Calu3 (cell line): ENCODE results near the gene SLIT3. TPM values are rescaled to one million over a fixed set of nuclear protein-coding genes. Genes with fewer than 3 reads are reported as not detected.

Experiments used
- BruUV-seq: library from RNA; stranded (reverse); fragments of 400-500 nt; replicated peaks from 2 replicates; lab custom pipeline; 2021; lab: Mats Ljungman, UMichigan
- CTCF ChIA-PET: fragments of 300-600 bp; sonication (Branson Sonifier 250); formaldehyde crosslinking; loops from one replicate; lab custom pipeline; 2022; ENCODE audit warnings: antibody characterized with exemption; lab: Charles Lee
- DNase-seq: peaks from one replicate; pipeline ENCODE4 v3.0.0; 2022
- H3K27ac Mint-ChIP-seq: one replicate; pipeline ENCODE4 v1.8.0; 2022; ENCODE audit warnings: mixed read lengths; ENCODE audit not compliant: unreplicated experiment
- H3K27me3 Mint-ChIP-seq: one replicate; pipeline ENCODE4 v1.8.0; 2022; ENCODE audit warnings: mixed read lengths; ENCODE audit not compliant: unreplicated experiment
- H3K36me3 Mint-ChIP-seq: one replicate; pipeline ENCODE4 v1.8.0; 2022; ENCODE audit warnings: mild to moderate bottlenecking, moderate library complexity, mixed read lengths; ENCODE audit not compliant: insufficient read depth, unreplicated experiment
- H3K4me1 Mint-ChIP-seq: one replicate; pipeline ENCODE4 v1.8.0; 2022; ENCODE audit warnings: mild to moderate bottlenecking, low read depth, mixed read lengths; ENCODE audit not compliant: unreplicated experiment
- H3K4me3 Mint-ChIP-seq: one replicate; pipeline ENCODE4 v1.8.0; 2022; ENCODE audit warnings: mild to moderate bottlenecking, low read depth, moderate library complexity, mixed read lengths; ENCODE audit not compliant: unreplicated experiment
- H3K9me3 Mint-ChIP-seq: one replicate; pipeline ENCODE4 v1.8.0; 2022; ENCODE audit warnings: low read depth, mixed read lengths; ENCODE audit not compliant: unreplicated experiment
- intact Hi-C: fragments of 100-400 bp; cut with micrococcal nuclease; formaldehyde crosslinking; loops from one replicate; pipeline ENCODE4 v1.10.0; 2022; ENCODE audit not compliant: unreplicated experiment
- total RNA-seq: library from RNA; stranded (reverse); gene quantifications from 2 replicates; pipeline ENCODE4 v1.2.3, GENCODE V29; 2022
- TF ChIP-seq, protein P1 (sequence below): fragments of 200-600 bp; IDR thresholded peaks from one replicate; pipeline ENCODE4 v1.8.0; 2022; ENCODE audit warnings: antibody characterized with exemption; ENCODE audit not compliant: unreplicated experiment

Gene SLIT3
- total RNA-seq, 1 experiment from 2014 or later = not detected

DNA sequence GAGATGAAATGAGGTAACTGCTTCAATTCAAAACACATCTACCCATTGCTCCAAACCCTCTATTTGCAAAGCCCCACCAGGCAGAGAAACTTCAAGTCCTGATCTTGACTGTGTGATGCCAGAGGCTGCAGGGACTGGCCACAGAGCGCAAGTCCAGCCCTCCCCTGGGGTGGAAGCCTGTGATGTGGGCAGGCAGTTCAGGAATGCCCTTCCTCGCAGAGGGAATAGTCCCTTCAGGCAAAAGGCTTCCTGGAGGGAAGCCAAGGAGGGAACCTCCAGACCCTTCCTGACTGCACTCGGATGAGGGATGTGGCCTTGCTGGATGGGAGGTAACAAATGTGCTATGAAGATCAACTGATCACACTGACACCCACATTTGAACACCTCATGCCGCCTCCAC lies 131.2 kb downstream of the SLIT3 start:
- no TSS peak for BruUV-seq
- H3K27ac Mint-ChIP-seq = no peak overlapping the region

DNA sequence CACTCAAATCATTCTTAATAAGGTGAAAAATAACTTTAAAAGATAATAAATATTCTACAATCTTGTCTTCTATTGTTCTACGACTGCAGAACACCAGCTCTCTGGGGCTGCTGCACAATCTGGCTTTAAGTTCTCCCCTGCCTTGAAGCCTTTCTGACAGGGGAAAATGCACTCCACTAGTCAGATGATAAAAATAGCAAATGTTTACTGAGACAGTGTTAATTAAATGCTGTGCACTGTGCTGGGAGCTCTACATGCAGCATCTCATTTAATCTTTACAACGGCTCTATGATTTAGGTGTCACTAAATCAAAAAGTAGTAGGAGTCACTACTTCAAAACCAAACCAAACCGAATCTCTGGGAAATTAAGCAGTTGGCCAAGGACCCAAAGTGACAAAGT lies 132.7 kb downstream of the SLIT3 start:
- DNase-seq = no peak
- no TSS peak for BruUV-seq
- intact Hi-C loops = no loop called here
- Mint-ChIP-seq H3K27me3 (no peaks in the 10 kb centered on the region), H3K4me1 (no peaks in the 10 kb centered on the region), H3K4me3 (no peak overlapping the region), H3K36me3 (no peaks in the 10 kb centered on the region), H3K9me3 (peaks cover 5% of the 10 kb centered on the region), H3K27ac (no peak overlapping the region)
- TF ChIP-seq, protein P1, sequence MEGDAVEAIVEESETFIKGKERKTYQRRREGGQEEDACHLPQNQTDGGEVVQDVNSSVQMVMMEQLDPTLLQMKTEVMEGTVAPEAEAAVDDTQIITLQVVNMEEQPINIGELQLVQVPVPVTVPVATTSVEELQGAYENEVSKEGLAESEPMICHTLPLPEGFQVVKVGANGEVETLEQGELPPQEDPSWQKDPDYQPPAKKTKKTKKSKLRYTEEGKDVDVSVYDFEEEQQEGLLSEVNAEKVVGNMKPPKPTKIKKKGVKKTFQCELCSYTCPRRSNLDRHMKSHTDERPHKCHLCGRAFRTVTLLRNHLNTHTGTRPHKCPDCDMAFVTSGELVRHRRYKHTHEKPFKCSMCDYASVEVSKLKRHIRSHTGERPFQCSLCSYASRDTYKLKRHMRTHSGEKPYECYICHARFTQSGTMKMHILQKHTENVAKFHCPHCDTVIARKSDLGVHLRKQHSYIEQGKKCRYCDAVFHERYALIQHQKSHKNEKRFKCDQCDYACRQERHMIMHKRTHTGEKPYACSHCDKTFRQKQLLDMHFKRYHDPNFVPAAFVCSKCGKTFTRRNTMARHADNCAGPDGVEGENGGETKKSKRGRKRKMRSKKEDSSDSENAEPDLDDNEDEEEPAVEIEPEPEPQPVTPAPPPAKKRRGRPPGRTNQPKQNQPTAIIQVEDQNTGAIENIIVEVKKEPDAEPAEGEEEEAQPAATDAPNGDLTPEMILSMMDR = no peak
- CTCF ChIA-PET = no interaction called here

More for the DNA sequence above, 131.2 kb downstream of the SLIT3 start:
- H3K9me3 Mint-ChIP-seq = peaks cover 5% of the 10 kb centered on the region
- H3K4me3 Mint-ChIP-seq = no peak overlapping the region
- intact Hi-C loops = no loop called here
- no peak for DNase-seq
- H3K36me3 Mint-ChIP-seq = no peaks in the 10 kb centered on the region
- TF ChIP-seq, protein P1 = no peak
- CTCF ChIA-PET = no interaction called here
- H3K27me3 Mint-ChIP-seq = no peaks in the 10 kb centered on the region
- H3K4me1 Mint-ChIP-seq = no peaks in the 10 kb centered on the region

DNA sequence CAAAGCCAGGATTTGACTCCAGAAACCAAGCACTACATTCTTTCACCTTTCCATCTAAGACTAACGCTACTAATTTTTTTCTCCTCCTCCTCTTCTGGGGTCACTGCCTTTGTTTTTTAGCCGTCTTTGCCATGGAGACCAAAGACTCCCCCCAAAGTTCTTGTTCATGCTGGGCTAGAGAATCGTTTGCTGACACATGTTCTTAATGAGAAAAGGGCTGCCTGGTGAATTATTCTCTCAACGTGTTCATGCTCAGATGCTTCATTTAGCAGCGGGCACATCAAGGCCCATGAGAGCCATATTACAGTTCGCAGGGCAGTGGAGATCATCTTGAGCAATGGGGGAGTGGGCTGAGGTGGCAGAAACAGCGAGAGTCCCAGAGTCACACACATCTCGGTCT lies 134.9 kb downstream of the SLIT3 start:
- BruUV-seq = no TSS peak
- intact Hi-C loops = no loop called here

DNA sequence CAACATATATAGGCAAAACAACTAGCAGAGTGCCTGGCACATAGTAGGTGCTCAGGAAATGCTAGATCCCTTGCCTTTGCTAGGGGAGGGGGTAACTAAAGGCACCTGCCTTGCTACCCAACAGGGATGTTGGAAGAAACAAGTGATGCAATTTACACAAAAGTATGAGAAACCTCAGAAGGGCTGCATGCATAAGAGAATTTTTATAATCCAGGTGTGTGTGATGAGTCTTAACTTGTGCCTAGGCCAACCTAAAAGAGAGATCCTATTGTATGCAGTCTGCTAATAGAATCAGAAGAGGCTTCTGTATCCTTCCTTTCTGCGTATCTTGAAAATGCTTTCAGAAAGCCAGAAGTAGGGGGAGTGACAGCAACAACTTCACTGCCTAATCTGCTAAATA lies 135.9 kb downstream of the SLIT3 start:
- BruUV-seq = no TSS peak
- Mint-ChIP-seq H3K4me3 (no peak overlapping the region), H3K9me3 (no peaks in the 10 kb centered on the region), H3K27me3 (no peaks in the 10 kb centered on the region), H3K27ac (no peak overlapping the region), H3K36me3 (no peaks in the 10 kb centered on the region), H3K4me1 (no peaks in the 10 kb centered on the region)
- TF ChIP-seq, protein P1 = no peak
- DNase-seq = no peak
- intact Hi-C loops = no loop called here
- CTCF ChIA-PET = no interaction called here

More for the DNA sequence above, 134.9 kb downstream of the SLIT3 start:
- Mint-ChIP-seq H3K27me3 (no peaks in the 10 kb centered on the region), H3K4me1 (no peaks in the 10 kb centered on the region), H3K9me3 (peaks cover 3% of the 10 kb centered on the region), H3K36me3 (no peaks in the 10 kb centered on the region), H3K4me3 (no peak overlapping the region), H3K27ac (no peak overlapping the region)
- TF ChIP-seq, protein P1 = no peak
- CTCF ChIA-PET = no interaction called here
- no peak for DNase-seq
